ENCODE results near the gene CLTCL1. TPM values are rescaled to one million over a fixed set of nuclear protein-coding genes. Genes with fewer than 3 reads are reported as not detected.

CLTCL1 gene
- total and polyA plus RNA-seq, 9 of the 15 experiments (the other 6 are each of a cell fraction or from before 2014, with no cell fraction given): 1.1 to 11.7 (median 5.0) TPM

GRCh38 chr22:19193879-19194278 lies 97.6 kb downstream of the CLTCL1 start (continued):
- no peak for TF ChIP-seq ELF1 (tag; IDR thresholded peaks at IDR 0.05)
- TF ChIP-seq TAF15 (IDR thresholded peaks at IDR 0.05; ENCODE audit: low read depth, low read length): no peak
- TF ChIP-seq MXD1 (CRISPR knock-in tag; IDR thresholded peaks at IDR 0.05; ENCODE audit: borderline replicate concordance, poor library complexity, severe bottlenecking): no peak
- peak; percentile 94 for TF ChIP-seq NFYB (IDR thresholded peaks at IDR 0.05; ENCODE audit: extremely low read depth, insufficient read length)
- TF ChIP-seq KLF16 (IDR thresholded peaks at IDR 0.05): no peak
- TF ChIP-seq TFAM (CRISPR knock-in tag; conservative IDR thresholded peaks at IDR 0.05): no peak
- 0 out of 2 replicates have a peak, but pooled peaks have one; percentile 25 for TF ChIP-seq MAFK (IDR thresholded peaks at IDR 0.05; ENCODE audit: low read length)
- peak; percentile 70 for TF ChIP-seq MAFG (tag; conservative IDR thresholded peaks at IDR 0.05)
- TF ChIP-seq REST (IDR thresholded peaks at IDR 0.05; ENCODE audit: borderline replicate concordance): no peak
- no peak for TF ChIP-seq REST (CRISPR knock-in tag; IDR thresholded peaks at IDR 0.05; ENCODE audit: low read depth)
